OCI-LY1 (cell line): Measurements from ENCODE around the gene CREB3.

Source experiments
- H2AFZ ChIP-seq: fragments of 200-600 bp; sonication (generic), shearing (Covaris generic); 2 replicates; pipeline ENCODE4 v1.6.0; 2014; ENCODE audit warnings: antibody characterized with exemption, mild to moderate bottlenecking, low read length
- H3F3A ChIP-seq: fragments of 200-600 bp; sonication (generic), shearing (Covaris generic); 2 replicates; pipeline ENCODE4 v1.6.0; 2014; ENCODE audit warnings: mild to moderate bottlenecking, antibody characterized with exemption, low read length, moderate library complexity; ENCODE audit not compliant: insufficient read depth
- H3K27ac ChIP-seq: fragments of 200-600 bp; sonication (generic); 2 replicates; pipeline ENCODE4 v1.5.1; 2014; ENCODE audit warnings: low read length, mixed run types, mild to moderate bottlenecking, low read depth; ENCODE audit not compliant: poor library complexity, severe bottlenecking
- H3K27me3 ChIP-seq: fragments of 200-600 bp; sonication (generic); 2 replicates; pipeline ENCODE4 v1.6.0; 2014; ENCODE audit warnings: antibody characterized with exemption, mild to moderate bottlenecking, low read length, moderate library complexity; ENCODE audit not compliant: insufficient read depth
- H3K36me3 ChIP-seq: fragments of 200-600 bp; sonication (generic); 2 replicates; pipeline ENCODE4 v1.6.1; 2014; ENCODE audit warnings: mild to moderate bottlenecking, antibody characterized with exemption, low read length, moderate library complexity, mixed read lengths; ENCODE audit not compliant: insufficient read depth
- H3K4me1 ChIP-seq: fragments of 200-600 bp; sonication (generic); 2 replicates; pipeline ENCODE4 v1.5.1; 2014; ENCODE audit warnings: mild to moderate bottlenecking, low read length, moderate library complexity; ENCODE audit not compliant: insufficient read depth, severe bottlenecking
- H3K4me2 ChIP-seq: fragments of 200-600 bp; sonication (generic), shearing (Covaris generic); 2 replicates; pipeline ENCODE4 v1.6.1; 2014; ENCODE audit warnings: low read length
- H3K4me3 ChIP-seq: fragments of 200-600 bp; sonication (generic); 2 replicates; pipeline ENCODE4 v1.5.1; 2014; ENCODE audit warnings: low read length, low read depth, mild to moderate bottlenecking, mixed read lengths; ENCODE audit not compliant: poor library complexity, severe bottlenecking
- H3K79me2 ChIP-seq: fragments of 200-600 bp; shearing (Covaris generic); 2 replicates; pipeline ENCODE4 v1.6.1; 2016; ENCODE audit warnings: mixed run types, low read length, mixed read lengths; ENCODE audit not compliant: insufficient read depth
- H3K9ac ChIP-seq: fragments of 200-600 bp; sonication (generic), shearing (Covaris generic); 2 replicates; pipeline ENCODE4 v1.6.1; 2014; ENCODE audit warnings: mild to moderate bottlenecking, low read length, mixed read lengths
- H3K9me2 ChIP-seq: fragments of 200-600 bp; sonication (generic), shearing (Covaris generic); 2 replicates; pipeline ENCODE4 v1.6.1; 2014; ENCODE audit warnings: low read depth, mild to moderate bottlenecking, low read length, mixed read lengths
- H3K9me3 ChIP-seq: fragments of 200-600 bp; shearing (Covaris generic); 2 replicates; pipeline ENCODE4 v1.6.1; 2014; ENCODE audit warnings: low read length, mixed read lengths
- H4K20me1 ChIP-seq: fragments of 200-600 bp; sonication (generic), shearing (Covaris generic); 2 replicates; pipeline ENCODE4 v1.6.0; 2016; ENCODE audit warnings: mild to moderate bottlenecking, low read length; ENCODE audit not compliant: insufficient read depth
- CTCF ChIP-seq: fragments of 200-600 bp; sonication (generic), shearing (Covaris generic); IDR thresholded peaks from 2 replicates; pipeline ENCODE4 v1.5.1; 2017; ENCODE audit warnings: mild to moderate bottlenecking, antibody characterized with exemption, low read length, moderate library complexity, mixed read lengths
- EZH2 ChIP-seq: fragments of 200-600 bp; sonication (generic), shearing (Covaris generic); IDR thresholded peaks from 2 replicates; pipeline ENCODE4 v1.8.0; 2017; ENCODE audit warnings: borderline replicate concordance, mixed run types, mild to moderate bottlenecking, antibody characterized with exemption, low read length, moderate library complexity, mixed read lengths

The CREB3 gene

DNA sequence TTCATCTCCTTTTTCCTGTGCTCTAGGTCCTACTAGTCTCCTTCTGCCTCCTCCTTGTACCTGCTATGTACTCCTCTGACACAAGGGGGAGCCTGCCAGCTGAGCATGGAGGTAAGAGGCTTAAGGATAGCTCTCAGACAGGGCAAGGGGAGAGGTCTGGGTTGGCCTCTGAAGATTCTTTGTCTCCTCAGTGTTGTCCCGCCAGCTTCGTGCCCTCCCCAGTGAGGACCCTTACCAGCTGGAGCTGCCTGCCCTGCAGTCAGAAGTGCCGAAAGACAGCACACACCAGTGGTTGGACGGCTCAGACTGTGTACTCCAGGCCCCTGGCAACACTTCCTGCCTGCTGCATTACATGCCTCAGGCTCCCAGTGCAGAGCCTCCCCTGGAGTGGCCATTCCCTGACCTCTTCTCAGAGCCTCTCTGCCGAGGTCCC, 3.8 kb downstream of the CREB3 start:
- H3K4me1 ChIP-seq, result peaks cover 14% of the 10 kb centered on the region
- H3K27ac ChIP-seq, result no peak overlapping the region
- no peaks in the 10 kb centered on the region for H3K27me3 ChIP-seq
- peak overlapping the region; percentile 12; the same call in 1 of the 2 replicates for H3K9ac ChIP-seq
- TF ChIP-seq CTCF (peak; percentile 89), EZH2 (no peak)
- H3K4me2 ChIP-seq, result no peak overlapping the region
- H3K4me3 ChIP-seq, result no peak overlapping the region
- H3K36me3 ChIP-seq, result peaks cover 58% of the 10 kb centered on the region
- no peak overlapping the region for H2AFZ ChIP-seq
- H3K9me3 ChIP-seq, result no peaks in the 10 kb centered on the region
- no peaks in the 10 kb centered on the region for H4K20me1 ChIP-seq
- peaks cover 6% of the 10 kb centered on the region for H3K79me2 ChIP-seq
- no peaks in the 10 kb centered on the region for H3K9me2 ChIP-seq
- H3F3A ChIP-seq, result no peaks in the 10 kb centered on the region

DNA sequence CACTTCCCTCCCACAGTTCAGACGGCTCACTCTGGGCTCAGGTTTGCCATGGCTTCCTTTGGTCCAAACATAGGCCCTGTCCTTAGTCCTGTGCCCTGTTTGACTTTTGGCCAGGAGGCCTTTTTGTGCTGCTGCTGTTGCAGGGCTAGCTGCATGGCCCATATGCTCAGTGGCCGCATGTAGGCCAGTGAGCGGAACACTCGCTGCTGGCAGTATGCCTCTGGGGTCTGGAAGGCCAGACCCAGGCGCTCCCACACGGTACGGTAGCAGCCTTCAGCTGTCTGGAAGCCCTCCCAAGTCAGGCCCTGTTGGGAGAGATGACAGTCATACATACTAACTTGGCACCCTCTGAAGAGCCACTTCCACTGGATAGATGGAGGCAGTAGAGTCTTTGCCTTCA, 4.7 kb downstream of the CREB3 start:
- no peak overlapping the region for H3K27ac ChIP-seq
- peaks cover 65% of the 10 kb centered on the region for H3K36me3 ChIP-seq
- H2AFZ ChIP-seq, result no peak overlapping the region
- H3K4me3 ChIP-seq, result no peak overlapping the region
- peaks cover 11% of the 10 kb centered on the region for H3K4me1 ChIP-seq
- no peak for TF ChIP-seq EZH2
- no peak for TF ChIP-seq CTCF
- no peaks in the 10 kb centered on the region for H3K9me2 ChIP-seq
- no peak overlapping the region for H3K9ac ChIP-seq
- no peaks in the 10 kb centered on the region for H3K79me2 ChIP-seq
- no peak overlapping the region for H3K4me2 ChIP-seq
- no peaks in the 10 kb centered on the region for H4K20me1 ChIP-seq
- H3F3A ChIP-seq, result no peaks in the 10 kb centered on the region
- no peaks in the 10 kb centered on the region for H3K9me3 ChIP-seq
- no peaks in the 10 kb centered on the region for H3K27me3 ChIP-seq

DNA sequence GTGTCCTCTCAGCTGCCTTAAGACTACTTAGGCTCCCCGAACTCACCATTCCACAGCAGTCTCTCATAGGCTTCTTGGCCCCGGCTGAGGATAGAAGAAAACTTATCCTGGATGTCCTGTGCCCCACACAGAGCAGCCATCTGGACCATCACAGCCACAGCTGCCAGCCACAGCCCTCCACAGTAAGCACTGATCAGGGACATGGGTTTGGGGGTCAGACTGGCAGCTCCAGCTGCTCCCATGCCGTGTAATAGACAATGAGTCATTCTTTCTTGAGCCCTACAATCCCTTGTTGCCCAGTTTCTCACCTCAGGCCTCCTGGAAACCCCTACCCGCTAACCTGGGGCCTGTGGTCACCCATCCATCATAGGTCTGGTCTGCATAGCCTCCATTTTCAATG, 5.7 kb downstream of the CREB3 start:
- no peak overlapping the region for H3K4me2 ChIP-seq
- no peaks in the 10 kb centered on the region for H3K9me2 ChIP-seq
- H3K9me3 ChIP-seq, result no peaks in the 10 kb centered on the region
- TF ChIP-seq EZH2 (no peak), CTCF (no peak)
- H3F3A ChIP-seq, result no peaks in the 10 kb centered on the region
- no peak overlapping the region for H3K9ac ChIP-seq
- no peak overlapping the region for H3K4me3 ChIP-seq
- no peaks in the 10 kb centered on the region for H4K20me1 ChIP-seq
- no peak overlapping the region for H2AFZ ChIP-seq
- no peaks in the 10 kb centered on the region for H3K27me3 ChIP-seq
- peaks cover 75% of the 10 kb centered on the region for H3K36me3 ChIP-seq
- H3K4me1 ChIP-seq, result peaks cover 7% of the 10 kb centered on the region
- no peak overlapping the region for H3K27ac ChIP-seq
- no peaks in the 10 kb centered on the region for H3K79me2 ChIP-seq
